K562 (cell line): ENCODE results near the gene SERPINA7. TPM values are rescaled to one million over a fixed set of nuclear protein-coding genes. Genes with fewer than 3 reads are reported as not detected.

Experiments
- ATAC-seq: fragments of 200-7000 bp; cut with Tn5 transposase; 3 replicates; pipeline ENCODE4 v1.9.1; 2020; ENCODE audit warnings: moderate library complexity
- BruUV-seq: library from RNA; stranded (reverse); fragments of 400-500 nt; replicated peaks from 2 replicates; lab custom pipeline; 2021; lab: Mats Ljungman, UMichigan
- CTCF ChIA-PET: fragments of 300-600 bp; formaldehyde crosslinking; extraction: SDS; loops from one replicate; lab custom pipeline; 2021; ENCODE audit warnings: low intra/inter-chr PET ratio; lab: Yijun Ruan, JAX
- POLR2A ChIA-PET: fragments of 300-600, 350-650 bp; sonication (Branson Sonifier 250); formaldehyde crosslinking; extraction: SDS; loops from one replicate; lab custom pipeline; 2021; ENCODE audit warnings: antibody characterized with exemption, inconsistent platforms; lab: Yijun Ruan, JAX
- DNase-seq, 4 experiments: peaks; one replicate each; pipeline versions ENCODE4 v3.0.0 to v3.0.0-alpha.2; 2011 to 2018; ENCODE audit warnings: low spot score in 3 of 4, mixed read lengths in 3 of 4; ENCODE audit errors: extremely low read depth in 1 of 4
- FAIRE-seq: peaks from 2 replicates; lab custom pipeline; 2011; peaks lifted over from hg19 to GRCh38; lab: Jason Lieb, UNC
- H2AFZ ChIP-seq: 2 replicates; pipeline ENCODE4 v1.6.0; 2011; ENCODE audit warnings: low read depth, low read length, control low read depth, inconsistent platforms
- H3K27ac ChIP-seq: fragments of 200-600 bp; 3 replicates; pipeline ENCODE4 v1.8.0; 2011; ENCODE audit warnings: low read depth, mild to moderate bottlenecking, control low read depth, inconsistent platforms, low read length, moderate library complexity, mixed read lengths; ENCODE audit errors: extremely low read depth
- H3K27me3 ChIP-seq, 2 experiments: fragments of 300-600 bp in 1 of 2; 2 replicates in 1 of 2; 3 replicates in 1 of 2; pipeline versions ENCODE4 v1.6.0 to v1.8.0; 2011; ENCODE audit warnings: inconsistent platforms in 2 of 2, low read length in 2 of 2, mild to moderate bottlenecking in 1 of 2, mixed read lengths in 1 of 2, moderate library complexity in 1 of 2; ENCODE audit not compliant: control insufficient read depth in 2 of 2, insufficient read depth in 2 of 2
- H3K36me3 ChIP-seq: fragments of 300-600 bp; 3 replicates; pipeline ENCODE4 v1.8.0; 2011; ENCODE audit warnings: mild to moderate bottlenecking, low read length, inconsistent platforms; ENCODE audit not compliant: control insufficient read depth, insufficient read depth
- H3K4me1 ChIP-seq, 2 experiments: fragments of 200-600 bp in 1 of 2; replicated peaks in 1 of 2; 2 replicates in 1 of 2; 3 replicates in 1 of 2; pipeline versions ENCODE4 v1.5.1 to v1.8.0; 2011; ENCODE audit warnings: inconsistent platforms in 2 of 2, low read length in 2 of 2, mild to moderate bottlenecking in 1 of 2, mixed read lengths in 1 of 2, moderate library complexity in 1 of 2; ENCODE audit not compliant: control insufficient read depth in 2 of 2, insufficient read depth in 2 of 2
- H3K4me2 ChIP-seq: 2 replicates; pipeline ENCODE4 v1.6.1; 2011; ENCODE audit warnings: low read length, control low read depth, inconsistent platforms, mixed read lengths; ENCODE audit not compliant: insufficient read depth
- H3K4me3 ChIP-seq: fragments of 200-600 bp; sonication (generic), shearing (Covaris generic); 2 replicates; pipeline ENCODE4 v1.5.1; 2016; ENCODE audit warnings: control low read depth, inconsistent platforms
- H3K79me2 ChIP-seq: fragments of 200-600 bp; 3 replicates; pipeline ENCODE4 v1.8.0; 2011; ENCODE audit warnings: low read length, inconsistent platforms; ENCODE audit not compliant: control insufficient read depth, insufficient read depth
- H3K9ac ChIP-seq, 2 experiments: 2 replicates each; pipeline versions ENCODE4 v1.6.0 to v1.6.1; 2011; ENCODE audit warnings: low read depth in 2 of 2, low read length in 2 of 2, control low read depth in 1 of 2, inconsistent platforms in 1 of 2, mild to moderate bottlenecking in 1 of 2, mixed read lengths in 1 of 2; ENCODE audit not compliant: insufficient read depth in 1 of 2
- H3K9me1 ChIP-seq: one replicate; pipeline ENCODE4 v1.6.0; 2011; ENCODE audit warnings: inconsistent platforms, mild to moderate bottlenecking, low read length, moderate library complexity; ENCODE audit not compliant: control insufficient read depth, insufficient read depth
- H3K9me3 ChIP-seq: replicated peaks from 2 replicates; pipeline ENCODE4 v1.5.1; 2011; ENCODE audit warnings: low read depth, low read length, inconsistent platforms; ENCODE audit not compliant: control insufficient read depth, insufficient read depth
- H4K20me1 ChIP-seq: replicated peaks from 2 replicates; pipeline ENCODE4 v1.6.1; 2011; ENCODE audit warnings: low read length, inconsistent platforms, mixed read lengths; ENCODE audit not compliant: control insufficient read depth, insufficient read depth
- LEF1 ChIP-seq: fragments of 450-650 bp; IDR thresholded peaks from 2 replicates; pipeline ENCODE4 v1.6.1; 2016; ENCODE audit warnings: mild to moderate bottlenecking
- MAFF ChIP-seq: IDR thresholded peaks from 2 replicates; pipeline ENCODE4 v1.6.1; 2012; ENCODE audit warnings: low read length, improper control_type of control experiment
- MAFG ChIP-seq: fragments of 450-650 bp; conservative IDR thresholded peaks from 2 replicates; pipeline ENCODE4 v1.6.1; 2016; ENCODE audit warnings: missing genetic modification characterization, missing compliant biosample characterization
- MAFK ChIP-seq: IDR thresholded peaks from 2 replicates; pipeline ENCODE4 v1.6.1; 2011; ENCODE audit warnings: low read length, improper control_type of control experiment
- NR3C1 ChIP-seq: sonication (generic); formaldehyde crosslinking; IDR thresholded peaks from 2 replicates; pipeline ENCODE4 v1.8.1; 2022; ENCODE audit warnings: missing genetic modification reagents
- SP2 ChIP-seq: IDR thresholded peaks from 2 replicates; pipeline ENCODE4 v1.6.1; 2011; ENCODE audit warnings: mild to moderate bottlenecking, low read depth, low read length, moderate library complexity; ENCODE audit not compliant: poor library complexity, severe bottlenecking; ENCODE audit errors: extremely low read depth
- ZNF316 ChIP-seq: fragments of 450-650 bp; IDR thresholded peaks from 2 replicates; pipeline ENCODE4 v1.6.1; 2016
- WGBS: fragments of 100-300 bp; shearing (Covaris generic); methylation state at CpG from one replicate; pipeline ENCODE4 v1.1.6; 2016; ENCODE audit warnings: low coverage, mixed read lengths; ENCODE audit not compliant: insufficient coverage; ENCODE audit errors: missing lambda C conversion rate; 5-methylcytosine and 5-hydroxymethylcytosine counted together
- in situ Hi-C: fragments of 300-500 bp; cut with MboI; formaldehyde crosslinking; loops from 4 replicates; pipeline ENCODE4 v1.15.0; 2018; ENCODE audit warnings: inconsistent platforms, mixed read lengths
- intact Hi-C: fragments of 100-400 bp; cut with micrococcal nuclease; formaldehyde crosslinking; loops from 2 replicates; pipeline ENCODE4 v1.14.2; 2022
- polyA plus RNA-seq, 8 experiments: library from polyadenylated mRNA; depleted of rRNA in 4 of 8; stranded (reverse) in 5 of 8; unstranded in 3 of 8; fragments of >200 nt; fragmentation: Nextera tagmentation in 2 of 8; fragmentation: Illumina TruSeq in 1 of 8; extraction: Ambion mirVana in 2 of 8; extraction: Trizol in 1 of 8; gene quantifications; 2 replicates each; pipeline versions ENCODE4 v1.2.1 to v1.2.3, GENCODE V29; 2011 to 2014; ENCODE audit warnings: inconsistent platforms in 1 of 8, missing spikeins in 1 of 8
- total RNA-seq, 7 experiments: library from RNA; depleted of rRNA in 6 of 7; stranded (reverse); fragments of >200 nt in 6 of 7; fragmentation: Illumina TruSeq in 2 of 7; extraction: Trizol in 2 of 7; gene quantifications; 2 replicates each; pipeline versions ENCODE4 v1.2.1 to v1.2.3, GENCODE V29; 2011 to 2021; ENCODE audit warnings: low replicate concordance in 1 of 7
- TF ChIP-seq, protein P1 (sequence below): fragments of 250-450 bp; sonication (Bioruptor Pico); IDR thresholded peaks from 2 replicates; pipeline ENCODE4 v1.5.0; 2022; ENCODE audit warnings: mild to moderate bottlenecking

The SERPINA7 gene
- total and polyA plus RNA-seq, 9 of the 15 experiments (the other 6 are each of a cell fraction or from before 2014, with no cell fraction given), result not detected

DNA sequence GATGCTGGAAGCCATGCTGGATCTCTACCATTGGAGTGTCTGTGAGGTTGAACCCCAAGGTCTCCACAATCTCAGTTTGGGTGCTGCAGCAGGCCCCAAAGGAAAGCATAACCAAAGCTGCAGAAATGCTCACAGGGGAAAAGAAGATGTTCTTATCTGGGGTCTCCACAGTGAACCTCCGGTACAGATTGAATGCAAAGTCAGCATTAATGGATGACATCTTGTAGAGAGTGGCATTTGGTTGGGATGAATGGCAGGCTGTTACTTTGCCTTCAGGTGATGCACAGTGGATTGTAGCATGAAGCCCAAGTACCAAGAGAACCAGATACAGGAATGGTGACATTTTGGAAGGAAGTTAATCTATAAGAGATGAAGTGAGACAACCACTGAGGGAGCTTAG is 1.8 kb downstream of the SERPINA7 start:
- intact Hi-C loops, result no loop called here
- H3K9me3 ChIP-seq, result no peaks in the 10 kb centered on the region
- CTCF ChIA-PET, result no interaction called here
- no TSS peak for BruUV-seq
- in situ Hi-C loops, result no loop called here
- 0% methylated on average over 1 of the region's 1 CpG for WGBS
- H3K79me2 ChIP-seq, result no peaks in the 10 kb centered on the region
- H3K27me3 ChIP-seq, result no peaks in the 10 kb centered on the region
- FAIRE-seq (no peak), DNase-seq (no peak), ATAC-seq (no peak)
- H3K36me3 ChIP-seq, result no peaks in the 10 kb centered on the region
- no peak for TF ChIP-seq NR3C1 (CRISPR knock-in tag)
- TF ChIP-seq MAFF, result peak; percentile 28; the same call in 1 of the 2 replicates
- peak; percentile 24; the same call in 1 of the 2 replicates for TF ChIP-seq ZNF316
- TF ChIP-seq LEF1, result no peak
- no peak for TF ChIP-seq MAFK
- TF ChIP-seq MAFG (tag), result 0 out of 2 replicates have a peak, but pooled peaks have one; percentile 15
- TF ChIP-seq, protein P1, sequence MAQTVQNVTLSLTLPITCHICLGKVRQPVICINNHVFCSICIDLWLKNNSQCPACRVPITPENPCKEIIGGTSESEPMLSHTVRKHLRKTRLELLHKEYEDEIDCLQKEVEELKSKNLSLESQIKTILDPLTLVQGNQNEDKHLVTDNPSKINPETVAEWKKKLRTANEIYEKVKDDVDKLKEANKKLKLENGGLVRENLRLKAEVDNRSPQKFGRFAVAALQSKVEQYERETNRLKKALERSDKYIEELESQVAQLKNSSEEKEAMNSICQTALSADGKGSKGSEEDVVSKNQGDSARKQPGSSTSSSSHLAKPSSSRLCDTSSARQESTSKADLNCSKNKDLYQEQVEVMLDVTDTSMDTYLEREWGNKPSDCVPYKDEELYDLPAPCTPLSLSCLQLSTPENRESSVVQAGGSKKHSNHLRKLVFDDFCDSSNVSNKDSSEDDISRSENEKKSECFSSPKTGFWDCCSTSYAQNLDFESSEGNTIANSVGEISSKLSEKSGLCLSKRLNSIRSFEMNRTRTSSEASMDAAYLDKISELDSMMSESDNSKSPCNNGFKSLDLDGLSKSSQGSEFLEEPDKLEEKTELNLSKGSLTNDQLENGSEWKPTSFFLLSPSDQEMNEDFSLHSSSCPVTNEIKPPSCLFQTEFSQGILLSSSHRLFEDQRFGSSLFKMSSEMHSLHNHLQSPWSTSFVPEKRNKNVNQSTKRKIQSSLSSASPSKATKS, result no peak
- TF ChIP-seq SP2, result no peak
- POLR2A ChIA-PET, result no interaction called here
- no peak overlapping the region for H3K4me2 ChIP-seq
- no peak overlapping the region for H2AFZ ChIP-seq
- H3K27ac ChIP-seq, result no peak overlapping the region
- no peaks in the 10 kb centered on the region for H3K9me1 ChIP-seq
- H3K4me3 ChIP-seq, result no peak overlapping the region
- H4K20me1 ChIP-seq, result no peaks in the 10 kb centered on the region
- H3K4me1 ChIP-seq, result no peaks in the 10 kb centered on the region
- H3K9ac ChIP-seq, result no peak overlapping the region
